Breast epithelium (tissue), 3 donors: Measurements from ENCODE around the gene TMEM120A.
"Not testable (repeated sequence)": the region's sequence is repeated elsewhere in the genome, so short reads cannot be mapped to it uniquely, and the experiment has no call there.

Experiments used
- CTCF ChIP-seq, 3 donors: fragments of 450-650 bp; IDR thresholded peaks; one replicate each; pipeline ENCODE4 v1.5.1; 2016 to 2017; ENCODE audit warnings: antibody characterized with exemption in 3 of 3, mild to moderate bottlenecking in 3 of 3, moderate library complexity in 3 of 3
- POLR2A ChIP-seq: fragments of 450-650 bp; IDR thresholded peaks from one replicate; pipeline ENCODE4 v1.6.1; 2016; ENCODE audit warnings: antibody characterized with exemption, mild to moderate bottlenecking, moderate library complexity
- POLR2AphosphoS5 ChIP-seq, 3 donors: sonication (generic); formaldehyde crosslinking; IDR thresholded peaks; one replicate each; pipeline ENCODE4 v1.6.1; 2017; ENCODE audit warnings: antibody characterized with exemption in 3 of 3

- TF ChIP-seq POLR2AphosphoS5 (IDR thresholded peaks at IDR 0.05); CTCF (IDR thresholded peaks at IDR 0.05); POLR2A: not testable (repeated sequence)
These were observed 24.1 kb upstream of the TMEM120A start for GRCh38 chr7:76018520-76018919.
